HG02642 (cell line): ENCODE measurements around the gene STON2.
A peak's percentile ranks its signal among the peaks of the same experiment; 100 is the strongest.

ENCODE experiments used
- ATAC-seq: cut with Tn5 transposase; IDR thresholded peaks from one replicate; pipeline ENCODE4 v1.9.1; 2021; ENCODE audit warnings: mild to moderate bottlenecking; ENCODE audit not compliant: unreplicated experiment, poor library complexity

The STON2 gene

GRCh38 chr14:81309511-81309910 lies 90.6 kb downstream of the STON2 start:
- ATAC-seq: no peak

DNA sequence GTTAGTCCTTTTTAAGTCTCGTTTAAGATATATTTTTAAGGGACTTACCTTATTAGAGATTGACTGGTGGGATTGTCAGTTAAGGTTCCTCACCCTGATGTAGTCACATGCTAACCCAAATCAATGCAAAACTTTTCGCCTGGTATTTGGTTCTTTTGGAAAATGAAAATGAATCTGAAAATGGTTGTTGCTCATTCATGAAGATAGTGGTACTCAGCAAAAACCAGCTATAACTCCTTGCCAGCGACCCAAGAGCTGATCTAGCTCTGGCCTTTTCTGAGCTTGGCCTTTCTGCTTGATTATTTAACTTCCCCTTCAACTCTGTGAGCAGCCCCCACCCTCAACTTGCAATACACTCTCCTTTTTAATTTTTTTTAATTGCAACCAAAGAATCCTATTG lies 94.4 kb downstream of the STON2 start:
- ATAC-seq: no peak

DNA sequence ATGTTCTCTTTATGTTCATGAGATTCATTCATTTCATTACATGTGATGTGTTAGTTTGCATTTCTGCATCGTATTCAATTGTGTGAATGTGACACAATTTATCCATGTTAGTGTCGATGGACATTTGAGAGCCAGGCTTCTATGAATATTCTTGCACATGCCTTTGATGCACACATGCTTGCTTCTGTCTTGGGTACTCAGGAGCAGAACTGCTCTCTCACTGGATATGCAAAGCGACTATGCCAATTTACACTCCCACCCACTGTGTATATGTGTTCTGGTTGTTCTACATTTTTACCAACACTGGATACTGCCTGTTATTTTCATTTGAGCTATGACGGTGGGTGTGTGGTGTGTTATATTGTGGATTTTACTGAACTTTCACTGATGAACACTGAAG lies 95.1 kb downstream of the STON2 start:
- no peak for ATAC-seq

GRCh38 chr14:81303258-81303935 lies 96.7 kb downstream of the STON2 start:
- peak; percentile 96 for ATAC-seq

- no peak for ATAC-seq
Measured at GRCh38 chr14:81302638-81303037, 97.5 kb downstream of the STON2 start.

DNA sequence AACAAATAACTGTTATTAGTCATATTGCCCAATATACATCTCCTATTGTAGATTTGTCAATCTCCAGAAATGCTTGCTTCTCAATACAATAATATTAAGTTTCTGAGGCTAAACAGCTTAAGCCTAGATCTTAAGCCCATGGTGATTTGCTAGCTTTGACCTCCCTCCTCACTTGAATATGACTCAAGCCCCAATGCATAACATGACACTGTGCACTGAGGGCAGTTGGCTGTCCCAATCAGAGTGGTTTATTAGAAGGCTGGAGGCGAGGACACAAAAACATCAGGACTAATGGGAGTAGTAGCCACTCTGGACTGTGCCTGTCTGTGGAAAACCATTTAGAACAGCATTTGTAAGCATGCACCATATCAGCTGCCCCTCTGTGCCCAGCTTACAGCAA lies 98.3 kb downstream of the STON2 start:
- no peak for ATAC-seq

DNA sequence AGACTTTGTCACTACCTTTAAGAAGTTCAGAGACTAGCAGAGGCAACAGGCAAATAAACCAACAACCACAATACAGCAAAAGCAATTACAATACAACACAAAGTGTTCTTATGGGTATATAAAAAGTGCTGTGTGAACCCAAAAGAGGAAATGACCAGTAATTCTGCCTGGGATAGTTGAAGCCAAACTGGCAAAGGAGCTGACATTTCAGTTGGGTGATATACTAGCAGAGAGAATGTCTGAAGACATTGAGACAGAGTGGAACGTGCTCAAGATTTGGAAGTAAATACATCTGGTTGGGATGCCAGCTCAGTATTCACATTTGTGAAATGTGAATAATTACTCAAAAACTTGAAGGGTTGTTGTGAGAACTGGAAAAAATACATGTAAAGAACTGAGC lies 98.8 kb downstream of the STON2 start:
- ATAC-seq: no peak

DNA sequence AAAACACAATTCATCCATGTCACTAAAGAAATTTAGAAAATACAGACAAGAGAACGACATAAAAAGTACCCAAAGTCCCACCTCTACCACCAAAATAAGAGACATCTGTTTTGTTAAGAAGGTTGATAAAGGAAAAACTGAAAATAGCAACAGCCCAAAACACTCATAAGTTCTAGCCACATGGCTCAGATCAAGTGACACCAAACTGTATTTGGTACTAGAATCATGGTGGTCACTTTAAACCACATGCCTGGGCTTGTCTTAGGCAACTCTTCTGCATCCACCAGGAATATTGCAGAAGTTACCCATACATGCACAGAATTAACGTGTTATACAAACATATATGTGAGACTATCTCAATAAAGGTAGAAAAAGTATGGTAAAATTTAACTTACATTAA lies 101.2 kb downstream of the STON2 start:
- no peak for ATAC-seq

DNA sequence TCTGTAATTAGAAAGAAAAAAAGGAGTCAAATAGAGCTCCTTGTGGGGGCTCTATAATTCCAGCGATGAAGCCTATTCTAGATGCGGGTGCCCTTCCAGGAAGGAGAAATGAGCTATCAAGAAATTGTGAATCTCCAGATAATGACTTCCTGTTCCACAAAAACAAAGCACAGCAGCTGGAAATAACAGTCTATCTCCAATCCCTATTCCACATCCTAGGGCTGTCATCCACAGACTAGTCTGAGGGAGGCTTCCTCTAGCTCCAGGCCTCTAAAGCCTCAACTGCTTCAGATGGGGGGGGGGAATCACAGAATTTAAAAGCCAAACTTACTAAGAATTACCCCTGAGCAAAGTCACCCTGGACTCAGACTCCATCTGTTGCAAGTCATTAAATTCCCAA lies 102.0 kb downstream of the STON2 start:
- no peak for ATAC-seq

GRCh38 chr14:81295958-81296923 lies 103.9 kb downstream of the STON2 start:
- no peak for ATAC-seq

DNA sequence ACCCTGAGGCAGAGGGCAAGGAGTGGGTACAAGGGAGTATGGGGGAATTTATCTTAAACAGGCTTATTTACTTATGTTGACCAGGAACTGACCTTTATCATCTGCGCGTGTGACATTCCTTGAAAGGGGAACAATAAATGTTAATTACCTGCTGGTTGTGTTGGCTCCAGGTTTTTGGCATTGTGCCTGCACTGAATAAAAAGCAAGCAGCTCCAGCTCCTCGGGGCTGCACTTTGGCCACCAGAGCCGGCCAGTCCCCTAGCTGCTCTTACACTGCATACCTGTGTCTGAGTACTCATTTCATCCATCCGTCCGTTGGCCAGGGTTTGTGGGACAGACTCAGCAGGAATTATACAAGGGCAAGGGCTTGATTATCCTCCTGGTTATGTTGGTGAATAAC lies 110.6 kb downstream of the STON2 start:
- ATAC-seq: no peak

GRCh38 chr14:81286574-81287370 lies 113.4 kb downstream of the STON2 start:
- no peak for ATAC-seq

GRCh38 chr14:81285245-81285644 lies 114.9 kb downstream of the STON2 start:
- no peak for ATAC-seq

- ATAC-seq: no peak
Measured at GRCh38 chr14:81281332-81281731, 118.8 kb downstream of the STON2 start.

DNA sequence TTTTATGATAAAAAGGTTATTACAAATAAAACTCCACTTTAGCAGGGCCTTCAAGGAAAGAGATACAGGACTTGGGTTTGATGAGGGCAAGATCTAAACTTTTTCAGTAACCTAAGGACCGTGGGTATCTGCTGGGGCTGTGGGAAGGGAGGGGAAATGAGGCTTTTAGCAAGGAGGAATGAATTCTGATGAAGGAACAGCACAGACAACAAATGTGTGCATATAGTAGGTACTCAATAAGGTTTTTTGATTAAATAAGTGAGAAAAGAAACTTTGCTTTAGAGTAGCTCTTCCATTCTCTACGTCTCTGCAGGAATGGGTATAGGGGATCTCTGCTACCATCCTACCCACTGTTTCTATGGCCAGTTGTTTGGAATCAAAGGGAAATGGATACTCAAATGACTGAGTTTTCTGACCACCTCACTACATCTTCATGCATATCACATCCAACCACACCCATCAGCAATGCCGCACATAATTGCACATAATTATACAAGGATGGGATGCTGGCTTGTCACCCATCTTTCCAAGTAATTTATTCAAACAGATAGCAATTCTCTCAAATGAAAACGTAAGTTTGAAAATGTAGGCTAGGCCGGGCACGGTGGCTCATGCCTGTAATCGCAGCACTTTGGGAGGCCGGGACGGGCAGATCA lies 119.9 kb downstream of the STON2 start:
- no peak for ATAC-seq

- no peak for ATAC-seq
Measured at GRCh38 chr14:81277096-81277495, 123.0 kb downstream of the STON2 start.

DNA sequence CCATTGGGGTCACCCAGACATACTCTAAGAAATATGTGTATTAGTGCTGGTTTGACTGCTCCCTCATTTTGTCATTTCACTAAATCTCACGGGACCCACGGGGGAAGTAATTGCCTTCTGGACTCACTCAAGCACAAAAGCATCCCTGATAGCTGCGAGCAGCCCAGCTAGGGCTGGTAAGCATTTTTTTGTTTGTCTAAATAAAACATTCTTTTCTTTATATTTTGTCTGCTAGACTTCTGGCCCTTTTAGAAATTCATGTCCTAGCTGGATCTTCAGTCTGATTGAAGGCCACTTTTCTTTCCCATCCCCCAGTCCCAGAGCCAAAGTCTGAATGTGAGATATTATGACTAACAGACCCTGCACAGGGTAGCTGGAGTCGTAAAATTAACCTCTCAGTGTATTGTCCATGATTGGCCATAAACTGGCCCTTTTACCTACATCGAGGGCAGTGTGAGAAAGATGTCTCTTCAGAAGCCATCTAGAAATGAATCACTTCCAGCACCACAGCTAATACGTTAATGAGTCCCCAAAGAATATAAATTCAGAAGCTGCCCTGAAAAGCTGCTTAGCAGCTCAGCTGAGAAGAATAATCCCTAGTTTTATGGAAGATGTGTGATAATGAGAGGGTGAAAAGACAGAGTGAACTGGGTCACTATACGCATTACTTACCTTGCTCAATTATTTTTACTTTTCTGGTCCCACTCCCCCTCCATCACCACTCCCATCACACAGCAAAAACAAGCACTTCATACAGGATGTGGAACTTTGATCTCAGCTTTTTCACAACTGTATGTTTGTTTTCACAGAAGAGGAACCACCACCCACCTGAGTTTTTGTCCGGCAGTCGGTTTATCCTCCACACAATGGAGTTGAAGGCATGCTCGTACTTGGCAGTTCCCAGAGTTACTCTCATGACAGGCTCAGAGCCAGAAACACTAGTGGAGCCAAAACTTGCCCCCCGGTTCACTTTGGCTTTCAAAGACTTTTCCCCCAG lies 123.8 kb downstream of the STON2 start:
- peak; percentile 50 for ATAC-seq

GRCh38 chr14:81275305-81276072 lies 124.6 kb downstream of the STON2 start:
- no peak for ATAC-seq
